ENCODE data around the gene SMC2. TPM values are rescaled to one million over a fixed set of nuclear protein-coding genes. Genes with fewer than 3 reads are reported as not detected.

Gene SMC2
- total RNA-seq, 2 donors from 2014 or later = 32.3 to 32.5 TPM

GRCh38 chr9:104104360-104104759 is 10.3 kb downstream of the SMC2 start:
- H3K9me3 ChIP-seq (ENCODE audit: control insufficient read depth, low read length) = no peaks in the 10 kb centered on the region
- no peaks in the 10 kb centered on the region for H3K4me1 ChIP-seq (ENCODE audit: control insufficient read depth, insufficient read depth, low read length)
- H3K27ac Mint-ChIP-seq = no peak overlapping the region
- no peaks in the 10 kb centered on the region for H3K4me1 Mint-ChIP-seq
- H3K4me3 ChIP-seq (ENCODE audit: low read length) = no peak overlapping the region
- 88 to 100% methylated on average over 1 of the region's 1 CpG for WGBS, 2 experiments (ENCODE audit: insufficient coverage in 1 of 2, insufficient read length in 1 of 2)
- no peak overlapping the region for H3K9ac ChIP-seq (ENCODE audit: extremely low read depth, low read length, poor library complexity, severe bottlenecking)
- H3K36me3 ChIP-seq (ENCODE audit: control insufficient read depth, insufficient read depth, low read length) = peaks cover 68% of the 10 kb centered on the region
- no peaks in the 10 kb centered on the region for H3K27me3 ChIP-seq (ENCODE audit: control insufficient read depth, insufficient read depth, low read length, poor library complexity, severe bottlenecking)
- H3K27ac ChIP-seq (ENCODE audit: low read depth, low read length) = no peak overlapping the region
- no peaks in the 10 kb centered on the region for H3K27me3 Mint-ChIP-seq (ENCODE audit: insufficient read depth)
- peaks cover 48% of the 10 kb centered on the region for H3K36me3 Mint-ChIP-seq (ENCODE audit: low read depth)
- TF ChIP-seq, protein P1, sequence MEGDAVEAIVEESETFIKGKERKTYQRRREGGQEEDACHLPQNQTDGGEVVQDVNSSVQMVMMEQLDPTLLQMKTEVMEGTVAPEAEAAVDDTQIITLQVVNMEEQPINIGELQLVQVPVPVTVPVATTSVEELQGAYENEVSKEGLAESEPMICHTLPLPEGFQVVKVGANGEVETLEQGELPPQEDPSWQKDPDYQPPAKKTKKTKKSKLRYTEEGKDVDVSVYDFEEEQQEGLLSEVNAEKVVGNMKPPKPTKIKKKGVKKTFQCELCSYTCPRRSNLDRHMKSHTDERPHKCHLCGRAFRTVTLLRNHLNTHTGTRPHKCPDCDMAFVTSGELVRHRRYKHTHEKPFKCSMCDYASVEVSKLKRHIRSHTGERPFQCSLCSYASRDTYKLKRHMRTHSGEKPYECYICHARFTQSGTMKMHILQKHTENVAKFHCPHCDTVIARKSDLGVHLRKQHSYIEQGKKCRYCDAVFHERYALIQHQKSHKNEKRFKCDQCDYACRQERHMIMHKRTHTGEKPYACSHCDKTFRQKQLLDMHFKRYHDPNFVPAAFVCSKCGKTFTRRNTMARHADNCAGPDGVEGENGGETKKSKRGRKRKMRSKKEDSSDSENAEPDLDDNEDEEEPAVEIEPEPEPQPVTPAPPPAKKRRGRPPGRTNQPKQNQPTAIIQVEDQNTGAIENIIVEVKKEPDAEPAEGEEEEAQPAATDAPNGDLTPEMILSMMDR (conservative IDR thresholded peaks at IDR 0.05) = no peak
- H3K9me3 Mint-ChIP-seq = no peaks in the 10 kb centered on the region
- no peak for DNase-seq
- no peak overlapping the region for H3K4me3 Mint-ChIP-seq

DNA sequence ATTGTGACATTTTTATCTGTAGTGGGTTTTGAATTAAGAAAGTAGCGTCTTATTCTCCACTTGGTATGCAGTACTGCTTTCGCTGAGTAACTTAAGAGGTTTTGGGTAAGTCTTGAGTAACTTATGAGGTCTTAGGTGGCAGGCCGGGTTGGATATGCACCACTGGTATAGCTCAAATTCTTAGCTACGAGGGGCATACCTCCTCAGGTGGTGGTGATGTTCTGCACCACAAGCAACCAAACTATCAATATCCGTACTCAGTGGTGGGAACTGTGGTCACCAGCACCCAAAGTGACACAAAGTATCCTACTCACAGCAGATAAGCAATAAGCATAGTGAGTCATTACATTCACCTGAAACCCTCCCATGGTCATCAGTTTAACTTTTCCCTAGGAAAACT is 13.7 kb downstream of the SMC2 start:
- Mint-ChIP-seq H3K36me3 (ENCODE audit: low read depth) (peaks cover 38% of the 10 kb centered on the region), H3K27me3 (ENCODE audit: insufficient read depth) (no peaks in the 10 kb centered on the region)
- WGBS, 2 experiments (ENCODE audit: insufficient coverage in 1 of 2, insufficient read length in 1 of 2) = 93% methylated on average over 2 to 5 of the region's 5 CpGs

GRCh38 chr9:104108315-104108714 is 14.2 kb downstream of the SMC2 start:
- peaks cover 35% of the 10 kb centered on the region for H3K36me3 Mint-ChIP-seq (ENCODE audit: low read depth)
- H3K4me3 Mint-ChIP-seq = no peak overlapping the region
- DNase-seq = no peak
- TF ChIP-seq, protein P1 (conservative IDR thresholded peaks at IDR 0.05) = no peak
- no peaks in the 10 kb centered on the region for H3K27me3 Mint-ChIP-seq (ENCODE audit: insufficient read depth)
- H3K4me1 ChIP-seq (ENCODE audit: control insufficient read depth, insufficient read depth, low read length) = no peaks in the 10 kb centered on the region
- H3K27me3 ChIP-seq (ENCODE audit: control insufficient read depth, insufficient read depth, low read length, poor library complexity, severe bottlenecking) = no peaks in the 10 kb centered on the region
- H3K27ac ChIP-seq (ENCODE audit: low read depth, low read length) = no peak overlapping the region
- H3K9ac ChIP-seq (ENCODE audit: extremely low read depth, low read length, poor library complexity, severe bottlenecking) = no peak overlapping the region
- H3K27ac Mint-ChIP-seq = no peak overlapping the region
- H3K9me3 Mint-ChIP-seq = no peaks in the 10 kb centered on the region
- no peaks in the 10 kb centered on the region for H3K9me3 ChIP-seq (ENCODE audit: control insufficient read depth, low read length)
- H3K4me3 ChIP-seq (ENCODE audit: low read length) = no peak overlapping the region
- peaks cover 50% of the 10 kb centered on the region for H3K36me3 ChIP-seq (ENCODE audit: control insufficient read depth, insufficient read depth, low read length)
- no peaks in the 10 kb centered on the region for H3K4me1 Mint-ChIP-seq
- 93 to 100% methylated on average over 3 to 4 of the region's 4 CpGs for WGBS, 2 experiments (ENCODE audit: insufficient coverage in 1 of 2, insufficient read length in 1 of 2)

More for the DNA sequence above, 13.7 kb downstream of the SMC2 start:
- Histone ChIP-seq H3K27ac (ENCODE audit: low read depth, low read length) (no peak overlapping the region), H3K36me3 (ENCODE audit: control insufficient read depth, insufficient read depth, low read length) (peaks cover 55% of the 10 kb centered on the region), H3K9ac (ENCODE audit: extremely low read depth, low read length, poor library complexity, severe bottlenecking) (no peak overlapping the region), H3K9me3 (ENCODE audit: control insufficient read depth, low read length) (no peaks in the 10 kb centered on the region), H3K27me3 (ENCODE audit: control insufficient read depth, insufficient read depth, low read length, poor library complexity, severe bottlenecking) (no peaks in the 10 kb centered on the region), H3K4me3 (ENCODE audit: low read length) (no peak overlapping the region), H3K4me1 (ENCODE audit: control insufficient read depth, insufficient read depth, low read length) (no peaks in the 10 kb centered on the region)
- Mint-ChIP-seq H3K27ac (no peak overlapping the region), H3K9me3 (no peaks in the 10 kb centered on the region), H3K4me3 (no peak overlapping the region), H3K4me1 (no peaks in the 10 kb centered on the region)
- TF ChIP-seq, protein P1 (conservative IDR thresholded peaks at IDR 0.05) = no peak
- DNase-seq = no peak

Data from endodermal cell (in vitro differentiated cells).